ENCODE data around the gene BMPR1A.
"Not testable (repeated sequence)": the region's sequence is repeated elsewhere in the genome, so short reads cannot be mapped to it uniquely, and the experiment has no call there.

The BMPR1A gene

GRCh38 chr10:86969421-86970041, 213.1 kb downstream of the BMPR1A start:
- no peak for DNase-seq (ENCODE audit: low spot score)

- DNase-seq (ENCODE audit: low spot score), result peak; percentile 80
These were observed 214.0 kb downstream of the BMPR1A start for GRCh38 chr10:86970162-86970981.

- no peak for DNase-seq (ENCODE audit: low spot score)
These were observed 214.5 kb downstream of the BMPR1A start for GRCh38 chr10:86970982-86971231.

- DNase-seq (ENCODE audit: low spot score), result peak; percentile 79
These were observed 215.0 kb downstream of the BMPR1A start for GRCh38 chr10:86971232-86971991.

- DNase-seq (ENCODE audit: low spot score), result no peak
These were observed 216.4 kb downstream of the BMPR1A start for GRCh38 chr10:86972613-86973380.

- DNase-seq (ENCODE audit: low spot score), result no peak
These were observed 218.1 kb downstream of the BMPR1A start for GRCh38 chr10:86974484-86974883.

- DNase-seq (ENCODE audit: low spot score), result no peak
These were observed 220.1 kb downstream of the BMPR1A start for GRCh38 chr10:86976362-86977056.

- not testable (repeated sequence) for DNase-seq (ENCODE audit: low spot score)
These were observed 222.0 kb downstream of the BMPR1A start for GRCh38 chr10:86978457-86978856.

- DNase-seq (ENCODE audit: low spot score), result no peak
These were observed 222.9 kb downstream of the BMPR1A start for GRCh38 chr10:86979296-86979818.

GRCh38 chr10:86979977-86980448, 223.6 kb downstream of the BMPR1A start:
- DNase-seq (ENCODE audit: low spot score), result no peak

GRCh38 chr10:86981020-86981419, 224.6 kb downstream of the BMPR1A start:
- not testable (repeated sequence) for DNase-seq (ENCODE audit: low spot score)

- DNase-seq (ENCODE audit: low spot score), result no peak
These were observed 225.3 kb downstream of the BMPR1A start for GRCh38 chr10:86981716-86982115.

Measured in ecto neural progenitor cell (in vitro differentiated cells).